Pancreas (tissue), 10 donors: ENCODE results near the gene PEX7. TPM values are rescaled to one million over a fixed set of nuclear protein-coding genes. Genes with fewer than 3 reads are reported as not detected.
"Not testable (repeated sequence)": the region's sequence is repeated elsewhere in the genome, so short reads cannot be mapped to it uniquely, and the experiment has no call there.

Experiments used
- ATAC-seq, 4 donors: fragments of 200-7000 bp; cut with Tn5 transposase; one replicate each; pipeline versions ENCODE4 v1.8.0 to v1.9.1; 2020; ENCODE audit warnings: mild to moderate bottlenecking in 4 of 4, moderate library complexity in 4 of 4
- DNase-seq, 6 donors: peaks; one replicate each; pipeline ENCODE4 v3.0.0-alpha.2; 2020
- FAIRE-seq: peaks from 2 replicates; lab custom pipeline; 2012; peaks lifted over from hg19 to GRCh38; lab: Jason Lieb, UNC
- H3K27ac ChIP-seq, 4 donors: fragments of 200-600 bp; sonication (generic); 1 replicate in 3 of 4; 2 replicates in 1 of 4; pipeline versions ENCODE4 v1.5.0 to v1.8.0; 2020
- H3K27me3 ChIP-seq, 4 donors: fragments of 200-600 bp; one replicate each; pipeline ENCODE4 v1.8.0; 2021
- H3K36me3 ChIP-seq, 3 donors: fragments of 200-600 bp; sonication (generic) in 1 of 3; one replicate each; pipeline versions ENCODE4 v1.5.0 to v1.8.0; 2020 to 2021
- H3K4me1 ChIP-seq, 3 donors: fragments of 200-600 bp; one replicate each; pipeline ENCODE4 v1.8.0; 2021
- H3K4me3 ChIP-seq, 4 donors: fragments of 200-600 bp; sonication (generic) in 2 of 4; one replicate each; pipeline versions ENCODE4 v1.5.0 to v1.8.0; 2020 to 2021
- H3K9me3 ChIP-seq, 4 donors: fragments of 200-600 bp; one replicate each; pipeline ENCODE4 v1.8.0; 2021
- CTCF ChIP-seq, 4 donors: fragments of 200-600 bp; sonication (generic) in 3 of 4; IDR thresholded peaks; one replicate each; pipeline versions ENCODE4 v1.5.0 to v1.8.0; 2021; ENCODE audit warnings: antibody characterized with exemption in 4 of 4
- WGBS, 2 donors: extraction: QIAGEN DNeasy Blood & Tissue Kit; methylation state at CpG; one replicate each; pipeline ENCODE4 v1.1.7; 2013; 5-methylcytosine and 5-hydroxymethylcytosine counted together
- intact Hi-C, 3 donors: fragments of 100-400 bp; cut with DNase I; formaldehyde crosslinking; loops; one replicate each; pipeline versions ENCODE4 v1.11.1 to v1.14.2; 2022
- polyA plus RNA-seq, 2 donors: library from polyadenylated mRNA; stranded (reverse); fragments of 200-250 nt; gene quantifications; one replicate each; pipeline ENCODE4 v1.2.3, GENCODE V29; 2013
- total RNA-seq, 6 donors: library from RNA; stranded (reverse); fragmentation: NEBNext Ultra II Directional in 4 of 6; extraction: Animal tissue kit (Norgen Biotek cat#: 25700) in 4 of 6; gene quantifications; one replicate each; pipeline versions ENCODE4 v1.2.1 to v1.2.4, GENCODE V29; 2021 to 2023
- donor health status: healthy with polysubstance abuse.
- donor health status: DM: no; HTN: no; CAD: no; lungs with moderate emphysema.
- donor health status: DM: no; HTN: no; CAD: no.
- donor health status: control.
- donor health status: control.
- donor health status: Bipolar disorder and iron deficiency.
- donor health status: DM: yes; HTN: yes; CAD: no.
- donor health status: DM: no; HTN: no; CAD: no.
- donor health status: DM: no; HTN: no; CAD: no.
- donor health status: DM: yes; HTN: yes; CAD: no.

Gene PEX7
- total and polyA plus RNA-seq, 8 donors, result 3.9 to 9.3 (median 6.8) TPM

DNA sequence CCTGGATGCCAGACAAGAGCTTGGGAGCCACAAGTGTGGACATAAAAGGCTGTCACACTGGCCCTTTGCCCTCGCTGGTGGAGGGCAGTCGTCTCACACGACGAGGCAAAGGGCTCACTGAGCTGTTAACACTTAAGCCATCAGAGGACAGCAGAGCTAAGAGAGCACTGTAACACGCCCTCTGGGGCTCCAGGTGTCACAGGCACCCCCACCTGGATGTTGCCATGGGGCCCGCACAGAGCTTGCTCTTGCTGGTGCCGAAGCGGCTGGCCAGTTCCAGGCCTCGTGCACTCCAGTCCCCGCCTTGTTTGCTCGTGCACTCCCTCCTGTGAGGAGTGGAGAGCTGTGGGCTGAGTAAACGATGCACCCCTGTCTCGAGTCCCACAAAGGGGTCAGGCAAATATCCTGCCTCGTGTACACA, 137.1 kb downstream of the PEX7 start:
- H3K4me3 ChIP-seq, result no peak overlapping the region
- 62 to 63% methylated on average over 14 of the region's 14 CpGs for WGBS, 2 donors
- H3K27me3 ChIP-seq, result no peaks in the 10 kb centered on the region
- no peaks in the 10 kb centered on the region for H3K4me1 ChIP-seq
- FAIRE-seq (no peak), ATAC-seq (peak in 2 of 4 donors; percentile 54 to 84), DNase-seq (peak in 2 of 6 donors; percentile 14 to 52)
- H3K36me3 ChIP-seq, result no peaks in the 10 kb centered on the region
- intact Hi-C loops, result no loop called here
- TF ChIP-seq CTCF (IDR thresholded peaks at IDR 0.05), result no peak
- H3K27ac ChIP-seq, result no peak overlapping the region
- no peaks in the 10 kb centered on the region for H3K9me3 ChIP-seq

GRCh38 chr6:136959935-136960334, 137.5 kb downstream of the PEX7 start:
- H3K4me3 ChIP-seq, FAIRE-seq, intact Hi-C loops, H3K36me3 ChIP-seq, H3K27ac ChIP-seq, H3K9me3 ChIP-seq, ATAC-seq, H3K4me1 ChIP-seq, DNase-seq, H3K27me3 ChIP-seq: not testable (repeated sequence)
- 79 to 83% methylated on average over 6 of the region's 6 CpGs for WGBS, 2 donors

DNA sequence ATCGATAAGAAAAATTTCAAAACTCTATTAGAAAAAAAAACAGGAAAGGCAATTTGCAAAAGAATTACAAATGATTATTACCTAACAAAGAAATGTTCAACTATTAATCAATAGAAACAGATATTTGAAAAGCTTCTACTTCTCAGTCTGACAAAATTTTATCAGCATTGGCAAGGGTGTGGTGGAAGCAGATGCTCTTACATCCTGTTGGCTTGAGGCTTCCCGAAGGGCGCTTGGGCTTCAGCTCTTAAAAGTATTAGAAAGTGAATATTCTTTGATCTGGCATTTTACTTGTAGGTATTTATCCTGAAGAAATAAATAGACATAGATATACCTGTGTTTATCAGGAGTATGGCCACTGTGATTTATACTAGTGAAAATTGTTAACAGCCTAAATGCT, 138.4 kb downstream of the PEX7 start:
- DNase-seq (no peak), FAIRE-seq (no peak), ATAC-seq (no peak)
- H3K4me1 ChIP-seq, result no peaks in the 10 kb centered on the region
- WGBS, 2 donors, result 89 to 92% methylated on average over 3 of the region's 3 CpGs
- TF ChIP-seq CTCF (IDR thresholded peaks at IDR 0.05), result no peak
- no peak overlapping the region for H3K4me3 ChIP-seq
- H3K36me3 ChIP-seq, result no peaks in the 10 kb centered on the region
- H3K27me3 ChIP-seq, result no peaks in the 10 kb centered on the region
- H3K9me3 ChIP-seq, result no peaks in the 10 kb centered on the region
- H3K27ac ChIP-seq, result no peak overlapping the region
- intact Hi-C loops, result no loop called here

DNA sequence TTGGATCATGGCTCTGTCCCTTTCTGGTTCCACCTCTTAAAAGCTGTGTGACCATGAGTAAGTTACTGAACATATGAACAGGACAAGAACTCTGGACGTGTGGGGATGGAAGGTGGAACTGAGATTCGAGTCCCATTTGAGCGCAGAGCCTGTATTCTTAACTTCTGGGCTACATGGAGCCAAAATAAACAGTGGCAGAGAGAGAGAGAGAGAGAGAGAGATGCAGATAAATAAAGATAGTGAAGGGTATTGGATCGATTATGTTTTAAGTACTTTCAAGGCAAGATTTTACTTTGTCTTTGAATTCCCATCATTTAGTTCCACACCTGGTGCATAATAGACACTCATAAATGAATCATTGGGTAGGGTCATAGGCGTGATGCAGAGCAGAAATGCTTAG, 139.5 kb downstream of the PEX7 start:
- H3K4me3 ChIP-seq, result no peak overlapping the region
- H3K9me3 ChIP-seq, result no peaks in the 10 kb centered on the region
- DNase-seq (no peak), FAIRE-seq (no peak), ATAC-seq (peak in 3 of 4 donors; percentile 15 to 51 (median 49))
- H3K36me3 ChIP-seq, result no peaks in the 10 kb centered on the region
- H3K4me1 ChIP-seq, result no peaks in the 10 kb centered on the region
- TF ChIP-seq CTCF (IDR thresholded peaks at IDR 0.05), result no peak
- no peak overlapping the region for H3K27ac ChIP-seq
- intact Hi-C loops, result no loop called here
- H3K27me3 ChIP-seq, result no peaks in the 10 kb centered on the region
- 32 to 39% methylated on average over 5 of the region's 5 CpGs for WGBS, 2 donors

DNA sequence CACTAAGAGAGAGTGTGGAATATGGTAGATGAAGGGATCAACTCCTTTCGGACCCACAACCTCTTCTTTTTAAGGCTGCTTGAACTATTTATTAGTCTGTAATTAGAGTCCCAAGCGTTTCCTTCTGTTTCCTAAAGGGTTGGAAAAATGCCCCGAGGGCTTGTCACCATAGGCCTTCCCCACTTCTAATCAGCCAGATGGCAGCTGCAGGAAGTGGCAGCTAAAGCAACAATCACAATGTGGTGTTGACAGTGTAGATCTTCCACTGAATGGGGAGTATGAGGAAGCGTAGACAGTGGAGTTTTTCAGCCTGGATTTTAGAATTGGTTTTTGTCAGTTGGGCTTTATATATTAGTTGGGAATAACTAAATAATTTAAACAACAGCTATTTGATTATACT, 140.3 kb downstream of the PEX7 start:
- DNase-seq, result peak in 2 of 6 donors; percentile 7 to 23
- peak; percentile 43 to 91 (median 82) for ATAC-seq
- Histone ChIP-seq H3K27me3 (no peaks in the 10 kb centered on the region), H3K4me3 (no peak overlapping the region), H3K36me3 (no peaks in the 10 kb centered on the region), H3K4me1 (no peaks in the 10 kb centered on the region), H3K9me3 (no peaks in the 10 kb centered on the region), H3K27ac (no peak overlapping the region)
- intact Hi-C loops, result no loop called here
- WGBS, 2 donors, result 45 to 52% methylated on average over 4 of the region's 4 CpGs
- FAIRE-seq, result no peak
- TF ChIP-seq CTCF (IDR thresholded peaks at IDR 0.05), result no peak
